Gastrocnemius medialis (tissue), 4 donors: Measurements from ENCODE around the gene SMOC2. TPM values are rescaled to one million over a fixed set of nuclear protein-coding genes. Genes with fewer than 3 reads are reported as not detected.

ENCODE experiments used
- ATAC-seq, 2 donors: fragments of 150-250 bp; one replicate each; pipeline ENCODE4 v1.9.1; 2016
- DNase-seq, 2 donors: peaks; one replicate each; pipeline ENCODE4 v3.0.0-alpha.2; 2019
- H3K27ac ChIP-seq, 4 donors: fragments of 200-600 bp; sonication (generic); 1 replicate in 1 of 4; 2 replicates in 3 of 4; pipeline ENCODE4 v1.5.1; 2016 to 2018; ENCODE audit warnings: mild to moderate bottlenecking in 2 of 4, moderate library complexity in 1 of 4
- H3K27me3 ChIP-seq, 3 donors: fragments of 200-600 bp; sonication (generic) in 2 of 3; 1 replicate in 1 of 3; 2 replicates in 2 of 3; pipeline versions ENCODE4 v1.5.1 to v1.6.0; 2016 to 2019; ENCODE audit warnings: mild to moderate bottlenecking in 1 of 3, moderate library complexity in 1 of 3
- H3K36me3 ChIP-seq, 2 donors: fragments of 200-600 bp; sonication (generic) in 1 of 2; one replicate each; pipeline ENCODE4 v1.5.1; 2017 to 2018
- H3K4me1 ChIP-seq, 2 donors: fragments of 200-600 bp; sonication (generic) in 1 of 2; one replicate each; pipeline ENCODE4 v1.5.1; 2016 to 2017; ENCODE audit warnings: mild to moderate bottlenecking in 2 of 2
- H3K4me3 ChIP-seq, 4 donors: fragments of 200-600 bp; sonication (generic) in 3 of 4; 1 replicate in 1 of 4; 2 replicates in 3 of 4; pipeline ENCODE4 v1.5.1; 2016 to 2019; ENCODE audit warnings: mild to moderate bottlenecking in 2 of 4
- H3K9me3 ChIP-seq, 3 donors: fragments of 200-600 bp; sonication (generic) in 2 of 3; 1 replicate in 1 of 3; 2 replicates in 2 of 3; pipeline ENCODE4 v1.5.1; 2016 to 2019
- POLR2A ChIP-seq, 2 donors: fragments of 450-650 bp; IDR thresholded peaks; one replicate each; pipeline ENCODE4 v1.6.1; 2017; ENCODE audit warnings: antibody characterized with exemption in 2 of 2, mild to moderate bottlenecking in 2 of 2, moderate library complexity in 2 of 2
- in situ Hi-C, 4 donors: fragments of 200-750 bp; cut with MboI; loops; one replicate each; pipeline versions ENCODE4 v1.15.0 to v1.8.0; 2017; ENCODE audit warnings: low sequenced_read_pairs in 4 of 4
- intact Hi-C: fragments of 100-400 bp; cut with DNase I; formaldehyde crosslinking; loops from one replicate; pipeline ENCODE4 v1.15.1; 2023; ENCODE audit warnings: low total_unique reads
- total RNA-seq, 4 donors: library from RNA; depleted of rRNA; stranded (reverse); fragments of >200 nt; gene quantifications; one replicate each; pipeline versions ENCODE4 v1.1.0 to v1.2.3, GENCODE V29; 2016
- TF ChIP-seq, protein P1 (sequence below), 5 experiments: fragments of 450-650 bp in 3 of 5; fragments of 200-600 bp in 2 of 5; sonication (generic) in 2 of 5; IDR thresholded peaks in 4 of 5; conservative IDR thresholded peaks in 1 of 5; 1 replicate in 4 of 5; 2 replicates in 1 of 5; pipeline ENCODE4 v1.5.1; 2016 to 2019; ENCODE audit warnings: antibody characterized with exemption in 5 of 5, mild to moderate bottlenecking in 3 of 5, moderate library complexity in 3 of 5

The SMOC2 gene
- total RNA-seq, 4 donors from 2014 or later: 7.2 to 34.4 (median 16.5) TPM

DNA sequence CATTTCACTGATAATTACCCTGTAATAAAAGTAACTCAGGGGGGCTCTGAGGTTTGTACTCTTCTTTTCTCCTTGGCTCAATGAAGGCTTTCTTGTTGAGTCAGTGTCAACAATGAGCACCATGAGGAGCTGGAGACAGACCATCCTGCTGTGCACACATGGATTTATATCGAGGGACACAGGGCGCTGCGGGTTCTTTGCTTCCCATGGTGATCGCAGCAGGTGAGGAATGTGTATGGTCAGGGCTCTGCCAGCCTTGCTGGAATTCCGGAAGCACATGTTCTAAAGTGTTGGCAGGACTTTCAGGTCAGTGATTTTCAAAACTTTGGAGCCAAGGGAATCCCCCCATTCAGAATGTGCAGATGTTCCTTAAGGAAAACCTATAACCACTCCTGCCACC, 27.1 kb downstream of the SMOC2 start:
- in situ Hi-C loops: no loop called here
- ATAC-seq (no peak), DNase-seq (no peak)
- TF ChIP-seq POLR2A (IDR thresholded peaks at IDR 0.05): no peak
- TF ChIP-seq, protein P1, sequence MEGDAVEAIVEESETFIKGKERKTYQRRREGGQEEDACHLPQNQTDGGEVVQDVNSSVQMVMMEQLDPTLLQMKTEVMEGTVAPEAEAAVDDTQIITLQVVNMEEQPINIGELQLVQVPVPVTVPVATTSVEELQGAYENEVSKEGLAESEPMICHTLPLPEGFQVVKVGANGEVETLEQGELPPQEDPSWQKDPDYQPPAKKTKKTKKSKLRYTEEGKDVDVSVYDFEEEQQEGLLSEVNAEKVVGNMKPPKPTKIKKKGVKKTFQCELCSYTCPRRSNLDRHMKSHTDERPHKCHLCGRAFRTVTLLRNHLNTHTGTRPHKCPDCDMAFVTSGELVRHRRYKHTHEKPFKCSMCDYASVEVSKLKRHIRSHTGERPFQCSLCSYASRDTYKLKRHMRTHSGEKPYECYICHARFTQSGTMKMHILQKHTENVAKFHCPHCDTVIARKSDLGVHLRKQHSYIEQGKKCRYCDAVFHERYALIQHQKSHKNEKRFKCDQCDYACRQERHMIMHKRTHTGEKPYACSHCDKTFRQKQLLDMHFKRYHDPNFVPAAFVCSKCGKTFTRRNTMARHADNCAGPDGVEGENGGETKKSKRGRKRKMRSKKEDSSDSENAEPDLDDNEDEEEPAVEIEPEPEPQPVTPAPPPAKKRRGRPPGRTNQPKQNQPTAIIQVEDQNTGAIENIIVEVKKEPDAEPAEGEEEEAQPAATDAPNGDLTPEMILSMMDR (IDR thresholded peaks at IDR 0.05 in 4 of 5, conservative IDR thresholded peaks at IDR 0.05 in 1 of 5): no peak
- H3K9me3 ChIP-seq: no peaks in the 10 kb centered on the region
- intact Hi-C loops: no loop called here
- H3K27ac ChIP-seq: no peak overlapping the region
- peaks cover 0 to 7% (median 0%) of the 10 kb centered on the region in 3 donors for H3K27me3 ChIP-seq
- H3K36me3 ChIP-seq: no peaks in the 10 kb centered on the region
- H3K4me3 ChIP-seq: no peak overlapping the region
- H3K4me1 ChIP-seq: no peaks in the 10 kb centered on the region

DNA sequence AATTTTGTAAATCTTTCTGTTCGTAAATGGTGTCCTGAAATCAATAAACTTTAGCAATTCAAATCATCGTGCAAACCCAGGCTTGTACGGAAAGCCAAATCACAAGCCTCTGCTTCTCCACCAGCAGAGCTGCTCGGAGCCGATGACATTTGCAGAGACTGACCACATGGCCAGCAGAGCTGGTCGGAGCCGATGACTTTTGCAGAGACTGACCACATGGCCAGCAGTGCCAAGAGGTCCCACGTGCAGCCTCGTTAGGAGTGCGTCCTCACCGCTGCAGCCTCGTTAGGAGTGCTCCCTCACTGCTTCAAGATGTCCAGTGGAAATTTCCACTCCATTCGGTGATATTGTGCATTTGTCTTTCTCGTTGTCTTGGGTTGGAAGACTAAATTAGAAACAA, 28.5 kb downstream of the SMOC2 start:
- Histone ChIP-seq H3K9me3 (no peaks in the 10 kb centered on the region), H3K27me3 (peaks cover 0 to 7% (median 0%) of the 10 kb centered on the region in 3 donors), H3K27ac (no peak overlapping the region), H3K4me3 (no peak overlapping the region), H3K4me1 (no peaks in the 10 kb centered on the region), H3K36me3 (no peaks in the 10 kb centered on the region)
- peak; percentile 42 to 48 for DNase-seq
- intact Hi-C loops (no loop called here), in situ Hi-C loops (no loop called here)
- TF ChIP-seq POLR2A (IDR thresholded peaks at IDR 0.05): no peak
- TF ChIP-seq, protein P1 (IDR thresholded peaks at IDR 0.05 in 4 of 5, conservative IDR thresholded peaks at IDR 0.05 in 1 of 5): no peak
- ATAC-seq: peak; percentile 55 to 71

DNA sequence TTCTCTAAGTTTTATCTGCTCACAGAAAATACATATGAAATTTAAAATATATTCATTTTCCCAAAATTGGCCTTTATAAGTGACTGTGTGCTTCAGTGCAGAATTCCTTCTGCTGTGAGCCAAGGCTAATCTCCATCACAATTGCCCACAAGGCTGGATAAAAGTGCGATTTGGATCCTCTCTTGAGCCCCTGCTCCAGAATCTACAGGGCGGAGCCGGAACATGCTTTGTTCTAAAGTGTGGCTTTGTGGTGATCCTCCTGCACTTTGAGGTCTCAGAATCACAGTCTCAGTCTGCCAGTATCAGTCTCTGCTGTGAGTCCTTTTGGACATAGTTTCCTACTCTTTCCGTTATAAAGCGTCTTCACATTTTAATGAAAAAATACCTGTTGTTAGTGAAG, 28.9 kb downstream of the SMOC2 start:
- no peaks in the 10 kb centered on the region for H3K9me3 ChIP-seq
- in situ Hi-C loops (no loop called here), intact Hi-C loops (no loop called here)
- no peak for TF ChIP-seq POLR2A (IDR thresholded peaks at IDR 0.05)
- TF ChIP-seq, protein P1 (IDR thresholded peaks at IDR 0.05 in 4 of 5, conservative IDR thresholded peaks at IDR 0.05 in 1 of 5): no peak
- H3K36me3 ChIP-seq: no peaks in the 10 kb centered on the region
- H3K27me3 ChIP-seq: peaks cover 0 to 7% (median 0%) of the 10 kb centered on the region in 3 donors
- peak overlapping the region in 1 of 4 donors; percentile 20 for H3K27ac ChIP-seq
- ATAC-seq (peak in 1 of 2 donors; percentile 7), DNase-seq (no peak)
- H3K4me1 ChIP-seq: no peaks in the 10 kb centered on the region
- no peak overlapping the region for H3K4me3 ChIP-seq

DNA sequence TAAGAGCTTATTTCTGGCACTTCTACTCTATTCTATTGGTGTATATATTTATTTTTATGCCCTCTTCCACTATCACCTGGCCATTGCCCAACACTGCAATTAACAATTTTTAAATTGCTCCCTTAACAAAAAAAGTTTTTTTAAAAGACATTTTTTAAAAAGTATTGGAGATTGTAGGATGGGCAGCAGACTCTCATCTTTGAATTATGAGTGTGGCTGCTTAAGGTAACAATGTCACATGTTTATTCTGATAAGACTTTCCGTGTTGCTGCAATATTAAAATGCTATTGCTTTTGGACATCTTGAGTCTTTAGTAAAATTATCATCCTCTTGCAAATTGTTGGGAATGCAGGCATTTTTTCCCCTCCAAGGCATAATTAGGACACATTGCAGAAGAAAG, 31.4 kb downstream of the SMOC2 start:
- Histone ChIP-seq H3K4me1 (no peaks in the 10 kb centered on the region), H3K36me3 (no peaks in the 10 kb centered on the region), H3K27ac (no peak overlapping the region), H3K27me3 (peaks cover 0 to 7% (median 0%) of the 10 kb centered on the region in 3 donors), H3K4me3 (no peak overlapping the region), H3K9me3 (no peaks in the 10 kb centered on the region)
- DNase-seq (no peak), ATAC-seq (no peak)
- intact Hi-C loops (no loop called here), in situ Hi-C loops (no loop called here)
- TF ChIP-seq, protein P1 (IDR thresholded peaks at IDR 0.05 in 4 of 5, conservative IDR thresholded peaks at IDR 0.05 in 1 of 5): no peak
- TF ChIP-seq POLR2A (IDR thresholded peaks at IDR 0.05): no peak

DNA sequence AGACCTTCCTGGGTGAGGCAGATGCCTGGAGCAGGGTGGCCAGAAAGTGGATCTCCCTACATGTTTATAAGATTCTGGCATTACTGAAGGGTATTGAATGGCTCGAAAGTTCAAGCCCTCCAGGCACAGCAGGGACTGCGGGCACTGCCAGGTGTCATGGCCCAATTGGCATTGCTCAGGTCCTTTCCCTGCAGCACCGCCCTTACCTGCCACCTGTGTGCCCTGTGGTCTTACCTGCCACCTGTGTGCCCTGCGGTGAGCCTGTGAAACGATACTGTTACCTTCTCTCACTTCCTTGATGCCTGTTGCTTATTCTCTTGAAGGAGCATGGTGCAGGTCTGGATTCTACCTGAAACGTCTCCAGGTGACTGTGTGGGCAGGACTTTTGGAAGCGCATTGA, 32.2 kb downstream of the SMOC2 start:
- Histone ChIP-seq H3K9me3 (no peaks in the 10 kb centered on the region), H3K27ac (no peak overlapping the region), H3K4me3 (no peak overlapping the region), H3K27me3 (peaks cover 0 to 7% (median 0%) of the 10 kb centered on the region in 3 donors), H3K36me3 (no peaks in the 10 kb centered on the region), H3K4me1 (no peaks in the 10 kb centered on the region)
- ATAC-seq: no peak
- TF ChIP-seq, protein P1 (IDR thresholded peaks at IDR 0.05 in 4 of 5, conservative IDR thresholded peaks at IDR 0.05 in 1 of 5): no peak
- intact Hi-C loops (no loop called here), in situ Hi-C loops (no loop called here)
- DNase-seq: no peak
